NCI-H524 treated with DMSO at 0.1 percent for 48 hours (cell line): ENCODE measurements around the gene COASY.
A peak's percentile ranks its signal among the peaks of the same experiment; 100 is the strongest.
"Not testable (repeated sequence)": the region's sequence is repeated elsewhere in the genome, so short reads cannot be mapped to it uniquely, and the experiment has no call there.

ENCODE experiments used
- DNase-seq: peaks from one replicate; lab custom pipeline; 2025; lab: John Stamatoyannopoulos, UW

The COASY gene

DNA sequence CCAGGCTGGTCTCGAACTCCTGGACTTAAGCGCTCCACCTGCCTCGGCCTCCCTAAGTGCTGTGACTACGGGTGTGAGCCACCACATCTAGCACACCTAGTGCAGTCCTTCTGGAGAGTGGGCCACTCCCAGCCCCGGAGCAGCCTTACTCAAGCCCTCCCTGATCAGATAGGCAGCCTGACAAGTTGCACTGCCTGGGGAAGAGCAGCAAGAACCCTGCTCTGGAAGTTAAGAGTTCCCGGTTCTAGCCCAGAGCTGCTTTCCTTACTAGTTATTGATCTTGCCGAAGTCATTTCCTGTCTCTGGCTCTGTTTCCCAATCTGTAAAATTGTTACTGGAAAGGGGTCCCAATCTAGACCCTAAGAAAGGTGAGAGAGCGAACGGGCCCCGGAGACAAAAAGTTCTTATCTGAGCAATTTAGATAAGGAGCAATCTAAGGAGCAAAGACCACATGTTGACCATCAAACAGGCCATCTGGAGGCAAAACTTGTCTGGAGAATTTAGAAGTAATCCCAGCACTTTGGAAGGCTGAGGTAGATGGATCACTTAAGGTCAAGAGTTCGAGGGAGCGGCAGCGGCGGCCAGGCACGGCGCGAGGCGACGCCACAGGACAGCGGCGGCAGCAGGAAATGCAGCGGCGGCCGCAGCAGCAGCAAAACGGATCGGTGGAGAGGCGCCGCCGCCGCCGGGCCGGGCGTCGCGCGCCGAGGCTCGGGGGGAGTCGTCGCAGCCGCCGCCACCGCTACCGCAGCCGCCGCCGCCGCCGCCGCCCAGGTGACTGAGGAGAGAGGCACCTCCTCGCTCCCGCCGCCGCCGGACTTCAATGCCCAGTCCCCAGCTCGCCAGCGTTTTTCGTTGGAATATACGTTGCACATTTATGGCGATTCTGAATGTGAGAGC lies 30.2 kb upstream of the COASY start:
- no peak for DNase-seq

DNA sequence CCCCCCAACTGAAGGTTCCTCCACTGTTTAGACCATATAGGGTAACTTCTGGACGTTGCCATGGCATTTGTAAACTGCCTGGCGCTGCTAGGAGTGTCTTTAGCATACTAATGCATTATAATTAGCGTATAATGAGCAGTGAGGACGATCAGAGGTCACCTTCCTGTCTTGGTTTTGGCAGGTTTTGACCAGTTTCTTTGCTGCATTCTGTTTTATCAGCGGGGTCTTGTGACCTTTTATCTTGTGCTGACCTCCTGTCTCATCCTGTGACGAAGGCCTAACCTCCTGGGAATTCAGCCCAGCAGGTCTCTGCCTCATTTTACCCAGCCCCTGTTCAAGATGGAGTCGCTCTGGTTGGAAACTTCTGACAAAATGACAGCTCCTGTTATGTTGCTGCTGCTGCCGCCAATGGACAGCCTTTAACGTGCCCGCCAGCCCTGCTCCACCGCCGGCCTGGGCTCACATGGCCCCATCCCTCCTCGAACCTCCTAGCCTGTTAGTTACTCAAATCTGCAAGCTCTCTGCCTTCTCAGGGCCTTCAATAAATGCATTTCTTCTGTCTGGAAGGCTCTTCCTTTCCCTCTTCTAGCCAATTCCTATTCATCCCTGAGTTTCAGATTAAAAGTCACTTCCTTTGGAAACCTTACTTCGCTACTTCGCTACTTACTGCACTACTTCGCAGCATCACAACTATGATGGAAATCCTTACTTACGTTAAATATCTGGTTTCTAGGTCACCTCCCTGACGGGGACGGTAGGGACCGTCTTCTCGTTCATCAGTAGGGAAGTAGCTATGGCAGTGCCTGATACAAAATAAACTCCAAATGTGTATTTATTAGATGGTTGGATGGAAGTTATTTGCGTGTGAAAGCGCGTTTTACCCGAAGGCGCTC lies 26.5 kb upstream of the COASY start:
- DNase-seq, result no peak

DNA sequence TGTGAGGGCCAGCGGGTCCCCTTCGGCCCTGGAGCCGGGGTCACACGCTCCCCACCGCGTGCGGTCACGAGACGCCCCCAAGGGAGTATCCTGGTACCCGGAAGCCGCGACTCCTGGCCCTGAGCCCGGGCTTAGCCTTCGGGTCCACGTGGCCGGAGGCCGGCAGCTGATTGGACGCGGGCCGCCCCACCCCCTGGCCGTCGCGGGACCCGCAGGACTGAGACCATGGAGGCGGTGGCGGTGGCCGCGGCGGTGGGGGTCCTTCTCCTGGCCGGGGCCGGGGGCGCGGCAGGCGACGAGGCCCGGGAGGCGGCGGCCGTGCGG lies 25.9 kb upstream of the COASY start, which contains the start of gene NAGLU:
NAGLU (plus strand) TSS at position 194 of the 324 bp plus-strand sequence; CDS start at position 226, 32 bp downstream.
- peak; percentile 51 for DNase-seq

DNA sequence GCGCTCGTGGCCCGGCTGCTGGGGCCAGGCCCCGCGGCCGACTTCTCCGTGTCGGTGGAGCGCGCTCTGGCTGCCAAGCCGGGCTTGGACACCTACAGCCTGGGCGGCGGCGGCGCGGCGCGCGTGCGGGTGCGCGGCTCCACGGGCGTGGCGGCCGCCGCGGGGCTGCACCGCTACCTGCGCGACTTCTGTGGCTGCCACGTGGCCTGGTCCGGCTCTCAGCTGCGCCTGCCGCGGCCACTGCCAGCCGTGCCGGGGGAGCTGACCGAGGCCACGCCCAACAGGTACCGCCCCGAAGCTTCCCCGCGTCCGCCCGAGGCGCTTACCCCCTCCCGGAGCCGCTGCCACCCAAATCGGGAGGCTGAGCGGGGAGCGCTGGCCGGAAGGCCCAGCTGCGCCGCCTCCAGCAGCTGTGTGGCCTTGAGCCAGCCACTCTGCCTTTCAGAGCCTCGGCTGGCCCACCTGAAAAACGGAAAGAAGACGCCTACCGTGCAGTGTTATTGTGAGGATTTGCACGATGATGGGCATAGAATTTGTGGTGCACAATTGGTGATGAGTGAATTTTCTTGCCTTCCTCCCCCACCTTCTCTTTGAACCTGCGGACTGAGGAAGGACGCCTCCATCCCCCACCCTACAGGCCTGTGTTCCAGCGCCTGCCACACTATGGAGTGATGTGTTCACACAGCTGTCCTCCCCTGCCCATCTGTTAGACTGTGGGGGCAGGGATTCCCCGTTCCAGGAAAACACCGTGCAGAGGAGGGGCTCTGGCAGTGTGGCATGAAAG lies 25.4 kb upstream of the COASY start:
- peak; percentile 68 for DNase-seq

GRCh38 chr17:42537156-42537805 lies 24.7 kb upstream of the COASY start:
- no peak for DNase-seq

DNA sequence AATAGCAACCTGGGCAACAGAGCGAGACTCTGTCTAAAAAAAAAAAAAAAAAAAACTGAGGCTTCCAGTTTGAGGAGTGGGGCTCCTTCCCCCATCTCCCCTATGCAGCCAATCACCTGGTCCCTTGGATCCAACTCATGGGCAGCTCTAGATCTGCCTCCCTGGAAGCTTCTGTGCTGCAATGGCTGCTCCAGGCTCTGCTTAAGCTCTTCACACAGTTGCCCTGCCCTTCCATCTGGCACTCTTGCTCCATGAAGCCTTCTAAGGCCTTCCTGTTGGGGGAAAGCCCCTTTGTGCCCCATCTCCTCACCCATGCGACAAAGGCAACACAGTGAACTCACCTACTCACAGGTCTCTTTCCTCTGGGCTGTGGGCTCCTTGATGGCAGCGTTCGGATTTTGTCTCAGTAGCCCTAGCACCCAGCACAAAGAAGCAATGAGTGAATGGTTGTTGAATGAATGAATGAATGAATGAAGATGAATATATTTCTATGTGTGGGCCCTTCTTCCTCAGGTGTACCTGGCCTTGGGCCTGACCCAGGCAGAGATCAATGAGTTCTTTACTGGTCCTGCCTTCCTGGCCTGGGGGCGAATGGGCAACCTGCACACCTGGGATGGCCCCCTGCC lies 24.0 kb upstream of the COASY start:
- DNase-seq, result no peak

DNA sequence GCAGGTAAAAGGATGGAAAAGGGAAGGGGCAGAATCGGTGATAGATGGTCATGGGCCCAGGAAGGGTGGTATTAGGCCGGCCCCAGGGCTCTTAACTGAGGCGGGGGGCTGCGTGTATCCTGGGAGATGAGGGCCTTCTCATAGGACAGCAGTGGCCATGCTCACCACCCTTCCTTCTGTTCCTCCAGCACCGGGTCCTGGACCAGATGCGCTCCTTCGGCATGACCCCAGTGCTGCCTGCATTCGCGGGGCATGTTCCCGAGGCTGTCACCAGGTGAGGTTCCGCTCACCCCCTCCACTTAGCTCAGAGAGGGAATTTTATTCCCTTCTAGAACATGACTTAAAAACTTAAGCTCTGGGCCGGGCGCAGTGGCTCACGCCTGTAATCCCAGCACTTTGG lies 23.5 kb upstream of the COASY start:
- no peak for DNase-seq

- DNase-seq, result not testable (repeated sequence)
Observed at GRCh38 chr17:42540558-42540957, 21.4 kb upstream of the COASY start.

GRCh38 chr17:42541041-42541833 lies 20.7 kb upstream of the COASY start:
- DNase-seq, result no peak

DNA sequence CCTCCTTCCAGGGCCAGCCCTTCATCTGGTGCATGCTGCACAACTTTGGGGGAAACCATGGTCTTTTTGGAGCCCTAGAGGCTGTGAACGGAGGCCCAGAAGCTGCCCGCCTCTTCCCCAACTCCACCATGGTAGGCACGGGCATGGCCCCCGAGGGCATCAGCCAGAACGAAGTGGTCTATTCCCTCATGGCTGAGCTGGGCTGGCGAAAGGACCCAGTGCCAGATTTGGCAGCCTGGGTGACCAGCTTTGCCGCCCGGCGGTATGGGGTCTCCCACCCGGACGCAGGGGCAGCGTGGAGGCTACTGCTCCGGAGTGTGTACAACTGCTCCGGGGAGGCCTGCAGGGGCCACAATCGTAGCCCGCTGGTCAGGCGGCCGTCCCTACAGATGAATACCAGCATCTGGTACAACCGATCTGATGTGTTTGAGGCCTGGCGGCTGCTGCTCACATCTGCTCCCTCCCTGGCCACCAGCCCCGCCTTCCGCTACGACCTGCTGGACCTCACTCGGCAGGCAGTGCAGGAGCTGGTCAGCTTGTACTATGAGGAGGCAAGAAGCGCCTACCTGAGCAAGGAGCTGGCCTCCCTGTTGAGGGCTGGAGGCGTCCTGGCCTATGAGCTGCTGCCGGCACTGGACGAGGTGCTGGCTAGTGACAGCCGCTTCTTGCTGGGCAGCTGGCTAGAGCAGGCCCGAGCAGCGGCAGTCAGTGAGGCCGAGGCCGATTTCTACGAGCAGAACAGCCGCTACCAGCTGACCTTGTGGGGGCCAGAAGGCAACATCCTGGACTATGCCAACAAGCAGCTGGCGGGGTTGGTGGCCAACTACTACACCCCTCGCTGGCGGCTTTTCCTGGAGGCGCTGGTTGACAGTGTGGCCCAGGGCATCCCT lies 18.5 kb upstream of the COASY start:
- DNase-seq, result no peak

GRCh38 chr17:42544874-42545283 lies 17.1 kb upstream of the COASY start:
- no peak for DNase-seq

GRCh38 chr17:42545755-42546505 lies 16.0 kb upstream of the COASY start:
- not testable (repeated sequence) for DNase-seq

DNA sequence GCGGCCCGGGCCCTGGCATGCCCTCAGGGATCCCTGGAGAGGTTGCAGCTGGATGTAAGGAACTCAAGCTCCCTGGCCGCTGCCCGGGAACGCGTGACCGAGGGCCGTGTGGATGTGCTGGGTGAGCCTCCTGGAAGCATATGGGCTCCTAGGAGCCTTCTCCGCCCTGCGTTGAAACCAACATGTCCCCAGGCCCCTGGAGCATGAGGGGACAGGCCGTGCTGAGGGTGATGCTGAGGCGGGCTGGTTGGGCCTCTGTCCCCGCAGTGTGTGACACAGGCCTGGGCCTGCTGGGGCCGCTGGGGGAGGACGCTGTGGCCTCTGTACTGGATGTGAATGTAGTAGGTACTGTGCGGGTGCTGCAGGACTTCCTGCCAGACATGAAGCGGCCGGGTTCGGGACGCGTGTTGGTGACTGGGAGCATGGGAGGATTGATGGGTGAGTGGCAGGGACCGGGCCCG lies 14.9 kb upstream of the COASY start:
- DNase-seq, result no peak

DNA sequence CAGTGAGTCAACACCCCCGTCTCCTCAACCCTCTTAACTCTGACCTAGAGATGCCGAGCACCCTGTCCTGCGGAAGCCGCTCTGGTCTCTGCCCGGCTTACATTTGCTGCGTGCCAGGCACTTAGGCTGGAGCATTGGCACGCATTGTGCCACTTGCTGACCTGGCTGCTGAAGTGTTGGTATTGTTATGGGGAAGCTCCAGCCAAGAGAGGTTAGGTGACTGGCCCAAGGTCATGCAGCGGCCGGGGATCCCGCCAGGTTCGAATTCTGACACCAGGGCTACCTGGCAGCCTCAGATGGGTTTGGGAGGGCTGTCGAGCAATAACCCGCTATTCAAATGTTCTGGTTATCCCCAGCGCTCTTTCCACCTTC lies 14.3 kb upstream of the COASY start:
- no peak for DNase-seq

- DNase-seq, result peak; percentile 4
Observed at GRCh38 chr17:42548070-42548837, 13.7 kb upstream of the COASY start.

DNA sequence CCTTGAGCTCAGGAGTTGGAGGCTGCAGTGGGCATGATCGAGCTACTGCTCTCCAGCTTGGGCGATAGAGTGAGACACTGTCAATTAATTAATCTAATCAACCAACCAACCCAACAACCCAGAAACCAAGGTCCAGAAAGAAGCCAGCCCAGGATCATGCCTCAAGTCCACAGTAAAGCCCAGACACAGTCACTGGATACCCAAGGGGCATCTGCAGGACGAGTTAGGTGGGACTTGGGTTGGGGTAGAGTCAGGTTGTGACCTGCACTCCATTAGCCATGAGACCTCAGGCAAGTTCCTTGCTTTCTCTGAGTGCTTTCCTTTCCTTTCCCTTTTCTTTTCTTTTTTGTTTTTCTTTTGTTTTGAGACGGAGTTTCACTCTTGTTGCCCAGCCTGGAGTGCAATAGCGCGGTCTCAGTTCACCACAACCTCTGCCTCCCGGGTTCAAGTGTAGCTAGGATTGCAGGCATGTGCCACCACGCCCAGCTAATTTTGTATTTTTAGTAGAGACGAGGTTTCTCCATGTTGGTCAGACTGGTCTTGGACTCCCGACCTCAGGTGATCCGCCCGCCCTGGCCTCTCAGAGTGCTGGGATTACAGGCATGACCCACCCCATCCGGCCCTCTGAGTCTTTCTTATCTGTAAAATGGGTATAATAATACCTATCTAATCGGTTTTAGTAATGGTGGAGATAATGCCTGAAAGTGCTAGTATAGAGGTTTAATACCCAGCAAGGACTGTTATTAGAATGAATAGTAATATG lies 12.8 kb upstream of the COASY start:
- no peak for DNase-seq

GRCh38 chr17:42552736-42553135 lies 9.2 kb upstream of the COASY start, which contains the start of gene HSD17B1:
HSD17B1 (plus strand) TSS chr17:42552923; CDS start chr17:42552934, 11 bp downstream.
- DNase-seq, result not testable (repeated sequence)
